Activated T-cell treated with anti-CD3 and anti-CD28 coated beads, Interleukin-2, amount 50 U/mL, for 72 hours (primary cell): ENCODE data around the gene MYMX. TPM values are rescaled to one million over a fixed set of nuclear protein-coding genes. Genes with fewer than 3 reads are reported as not detected.
"Not testable (repeated sequence)": the region's sequence is repeated elsewhere in the genome, so short reads cannot be mapped to it uniquely, and the experiment has no call there.

Experiments
- ATAC-seq, 2 donors: fragments of 150-1000 bp; cut with Tn5 transposase; replicated peaks in 1 of 2; 2 replicates each; pipeline ENCODE4 v1.10.0; 2021; ENCODE audit warnings: moderate library complexity in 2 of 2, mild to moderate bottlenecking in 1 of 2
- DNase-seq, 2 donors: peaks; one replicate each; pipeline ENCODE4 v3.0.0; 2021 to 2022; ENCODE audit warnings: mixed read lengths in 1 of 2
- H3K27ac Mint-ChIP-seq: one replicate; pipeline ENCODE4 v1.8.0; 2022; ENCODE audit warnings: mild to moderate bottlenecking, moderate library complexity, mixed read lengths
- H3K27me3 Mint-ChIP-seq: one replicate; pipeline ENCODE4 v1.8.0; 2022; ENCODE audit warnings: low read depth, mixed read lengths
- H3K36me3 Mint-ChIP-seq, 2 donors: one replicate each; pipeline ENCODE4 v1.8.0; 2022; ENCODE audit warnings: mixed read lengths in 2 of 2, mild to moderate bottlenecking in 1 of 2; ENCODE audit not compliant: insufficient read depth in 2 of 2
- H3K4me1 Mint-ChIP-seq: one replicate; pipeline ENCODE4 v1.8.0; 2022; ENCODE audit warnings: low read depth, mixed read lengths
- H3K4me3 Mint-ChIP-seq, 2 donors: one replicate each; pipeline ENCODE4 v1.8.0; 2022; ENCODE audit warnings: mild to moderate bottlenecking in 2 of 2, mixed read lengths in 2 of 2, moderate library complexity in 2 of 2
- H3K9me3 Mint-ChIP-seq, 2 donors: one replicate each; pipeline ENCODE4 v1.8.0; 2022; ENCODE audit warnings: mixed read lengths in 2 of 2
- total RNA-seq, 2 donors: library from RNA; stranded (reverse); gene quantifications; one replicate each; pipeline ENCODE4 v1.2.3, GENCODE V29; 2022

MYMX gene
- total RNA-seq, 2 donors from 2014 or later: not detected

- no peaks in the 10 kb centered on the region for H3K9me3 Mint-ChIP-seq
- peaks cover 19% of the 10 kb centered on the region for H3K4me1 Mint-ChIP-seq
- H3K27ac Mint-ChIP-seq: no peak overlapping the region
- H3K36me3 Mint-ChIP-seq: no peaks in the 10 kb centered on the region
- DNase-seq (no peak), ATAC-seq (no peak)
- H3K27me3 Mint-ChIP-seq: no peaks in the 10 kb centered on the region
- no peak overlapping the region for H3K4me3 Mint-ChIP-seq
These were observed 37.1 kb upstream of the MYMX start for GRCh38 chr6:44179648-44180047.

- H3K4me1 Mint-ChIP-seq: peaks cover 21% of the 10 kb centered on the region
- DNase-seq: no peak
- H3K27ac Mint-ChIP-seq: no peak overlapping the region
- no peaks in the 10 kb centered on the region for H3K36me3 Mint-ChIP-seq
- no peak overlapping the region for H3K4me3 Mint-ChIP-seq
- no peaks in the 10 kb centered on the region for H3K9me3 Mint-ChIP-seq
- ATAC-seq: no peak
- H3K27me3 Mint-ChIP-seq: no peaks in the 10 kb centered on the region
These were observed 36.3 kb upstream of the MYMX start for GRCh38 chr6:44180406-44180805.

GRCh38 chr6:44180886-44181285 lies 35.8 kb upstream of the MYMX start:
- ATAC-seq (no peak), DNase-seq (no peak)
- no peaks in the 10 kb centered on the region for H3K36me3 Mint-ChIP-seq
- H3K27me3 Mint-ChIP-seq: peaks cover 4% of the 10 kb centered on the region
- H3K4me1 Mint-ChIP-seq: peaks cover 26% of the 10 kb centered on the region
- H3K4me3 Mint-ChIP-seq: no peak overlapping the region
- H3K9me3 Mint-ChIP-seq: no peaks in the 10 kb centered on the region
- no peak overlapping the region for H3K27ac Mint-ChIP-seq

- ATAC-seq, H3K9me3 Mint-ChIP-seq, DNase-seq, H3K4me3 Mint-ChIP-seq, H3K36me3 Mint-ChIP-seq, H3K27ac Mint-ChIP-seq: not testable (repeated sequence)
- peaks cover 11% of the 10 kb centered on the region for H3K27me3 Mint-ChIP-seq
- peaks cover 27% of the 10 kb centered on the region for H3K4me1 Mint-ChIP-seq
These were observed 34.9 kb upstream of the MYMX start for GRCh38 chr6:44181784-44182183.

- Mint-ChIP-seq H3K27me3 (peaks cover 11% of the 10 kb centered on the region), H3K36me3 (no peaks in the 10 kb centered on the region), H3K27ac (no peak overlapping the region), H3K9me3 (no peaks in the 10 kb centered on the region), H3K4me1 (peaks cover 16% of the 10 kb centered on the region), H3K4me3 (no peak overlapping the region)
- DNase-seq (no peak), ATAC-seq (no peak)
These were observed 33.8 kb upstream of the MYMX start for GRCh38 chr6:44182911-44183390.

GRCh38 chr6:44183783-44184182 lies 32.9 kb upstream of the MYMX start:
- Mint-ChIP-seq H3K27me3 (peaks cover 11% of the 10 kb centered on the region), H3K9me3 (no peaks in the 10 kb centered on the region), H3K4me1 (peaks cover 13% of the 10 kb centered on the region), H3K27ac (no peak overlapping the region), H3K36me3 (no peaks in the 10 kb centered on the region), H3K4me3 (no peak overlapping the region)
- DNase-seq: no peak
- no peak for ATAC-seq

- H3K9me3 Mint-ChIP-seq, DNase-seq, H3K27ac Mint-ChIP-seq, ATAC-seq, H3K4me3 Mint-ChIP-seq, H3K36me3 Mint-ChIP-seq: not testable (repeated sequence)
- Mint-ChIP-seq H3K27me3 (peaks cover 11% of the 10 kb centered on the region), H3K4me1 (peaks cover 22% of the 10 kb centered on the region)
These were observed 31.4 kb upstream of the MYMX start for GRCh38 chr6:44185356-44185755.

- DNase-seq: no peak
- Mint-ChIP-seq H3K9me3 (no peaks in the 10 kb centered on the region), H3K27ac (no peak overlapping the region), H3K4me3 (peak overlapping the region in 1 of 2 donors; percentile 55), H3K36me3 (no peaks in the 10 kb centered on the region), H3K4me1 (peaks cover 22% of the 10 kb centered on the region), H3K27me3 (peaks cover 11% of the 10 kb centered on the region)
- ATAC-seq: peak; percentile 34 to 38
These were observed 30.6 kb upstream of the MYMX start for GRCh38 chr6:44185953-44186634.

GRCh38 chr6:44186635-44187025 lies 30.1 kb upstream of the MYMX start:
- Mint-ChIP-seq H3K4me1 (peaks cover 22% of the 10 kb centered on the region), H3K27me3 (peaks cover 11% of the 10 kb centered on the region), H3K9me3 (no peaks in the 10 kb centered on the region), H3K4me3 (no peak overlapping the region), H3K36me3 (no peaks in the 10 kb centered on the region), H3K27ac (no peak overlapping the region)
- DNase-seq (no peak), ATAC-seq (no peak)

- Mint-ChIP-seq H3K9me3 (no peaks in the 10 kb centered on the region), H3K27ac (no peak overlapping the region), H3K4me1 (peaks cover 22% of the 10 kb centered on the region), H3K27me3 (peaks cover 11% of the 10 kb centered on the region), H3K4me3 (no peak overlapping the region), H3K36me3 (no peaks in the 10 kb centered on the region)
- ATAC-seq (no peak), DNase-seq (no peak)
These were observed 27.9 kb upstream of the MYMX start for GRCh38 chr6:44188819-44189218.

GRCh38 chr6:44189257-44189656 lies 27.5 kb upstream of the MYMX start:
- H3K4me1 Mint-ChIP-seq: peaks cover 22% of the 10 kb centered on the region
- peaks cover 11% of the 10 kb centered on the region for H3K27me3 Mint-ChIP-seq
- ATAC-seq: no peak
- no peak overlapping the region for H3K27ac Mint-ChIP-seq
- H3K9me3 Mint-ChIP-seq: no peaks in the 10 kb centered on the region
- DNase-seq: no peak
- no peaks in the 10 kb centered on the region for H3K36me3 Mint-ChIP-seq
- H3K4me3 Mint-ChIP-seq: no peak overlapping the region

- no peak for DNase-seq
- ATAC-seq: peak; percentile 69 to 83
- H3K4me3 Mint-ChIP-seq: no peak overlapping the region
These were observed 26.0 kb upstream of the MYMX start for GRCh38 chr6:44190715-44191114.

GRCh38 chr6:44192428-44193041 lies 24.2 kb upstream of the MYMX start:
- H3K4me1 Mint-ChIP-seq: peaks cover 9% of the 10 kb centered on the region
- H3K4me3 Mint-ChIP-seq: no peak overlapping the region
- no peaks in the 10 kb centered on the region for H3K36me3 Mint-ChIP-seq
- ATAC-seq (no peak), DNase-seq (no peak)
- peaks cover 7% of the 10 kb centered on the region for H3K27me3 Mint-ChIP-seq
- no peak overlapping the region for H3K27ac Mint-ChIP-seq
- no peaks in the 10 kb centered on the region for H3K9me3 Mint-ChIP-seq

More at GRCh38 chr6:44190715-44191114, 26.0 kb upstream of the MYMX start:
- peaks cover 15% of the 10 kb centered on the region for H3K27me3 Mint-ChIP-seq
- H3K9me3 Mint-ChIP-seq: no peaks in the 10 kb centered on the region
- H3K36me3 Mint-ChIP-seq: no peaks in the 10 kb centered on the region
- H3K4me1 Mint-ChIP-seq: peaks cover 17% of the 10 kb centered on the region
- H3K27ac Mint-ChIP-seq: no peak overlapping the region
